ENCODE data around the gene DUSP6.

DUSP6 gene

GRCh38 chr12:89373763-89374572, 21.7 kb upstream of the DUSP6 start:
- no peak for DNase-seq

- no peak for DNase-seq
Observed at GRCh38 chr12:89372584-89373370, 20.5 kb upstream of the DUSP6 start.

- DNase-seq = no peak
Observed at GRCh38 chr12:89370850-89371249, 18.5 kb upstream of the DUSP6 start.

- no peak for DNase-seq
Observed at GRCh38 chr12:89370421-89370831, 18.1 kb upstream of the DUSP6 start.

- DNase-seq = no peak
Observed at GRCh38 chr12:89369166-89369565, 16.9 kb upstream of the DUSP6 start.

GRCh38 chr12:89368391-89368790, 16.1 kb upstream of the DUSP6 start:
- no peak for DNase-seq

GRCh38 chr12:89366676-89367364, 14.5 kb upstream of the DUSP6 start:
- DNase-seq = no peak

- DNase-seq = no peak
Observed at GRCh38 chr12:89364631-89365030, 12.3 kb upstream of the DUSP6 start.

GRCh38 chr12:89364058-89364457, 11.8 kb upstream of the DUSP6 start:
- DNase-seq = no peak

GRCh38 chr12:89363582-89363981, 11.3 kb upstream of the DUSP6 start:
- DNase-seq = no peak

GRCh38 chr12:89363084-89363483, 10.8 kb upstream of the DUSP6 start:
- no peak for DNase-seq

GRCh38 chr12:89359615-89360014, 7.3 kb upstream of the DUSP6 start:
- no peak for DNase-seq

GRCh38 chr12:89358805-89359204, 6.5 kb upstream of the DUSP6 start:
- DNase-seq = no peak

GRCh38 chr12:89357297-89357730, 5.0 kb upstream of the DUSP6 start:
- no peak for DNase-seq

GRCh38 chr12:89356069-89356665, 3.9 kb upstream of the DUSP6 start:
- DNase-seq = no peak

GRCh38 chr12:89355243-89356068, 3.2 kb upstream of the DUSP6 start:
- DNase-seq = no peak

- DNase-seq = peak; percentile 19
Observed at GRCh38 chr12:89354612-89355067, 2.3 kb upstream of the DUSP6 start.

GRCh38 chr12:89353823-89354611, 1.7 kb upstream of the DUSP6 start:
- peak; percentile 68 for DNase-seq

- peak; percentile 67 for DNase-seq
Observed at GRCh38 chr12:89353188-89353822, 1.0 kb upstream of the DUSP6 start.

- no peak for DNase-seq
Observed at GRCh38 chr12:89352242-89352491, 134 bp downstream of the DUSP6 start.
